SJCRH30 (cell line): Measurements from ENCODE around the gene PNO1. TPM values are rescaled to one million over a fixed set of nuclear protein-coding genes. Genes with fewer than 3 reads are reported as not detected.
A peak's percentile ranks its signal among the peaks of the same experiment; 100 is the strongest.

ENCODE experiments used
- DNase-seq, 2 experiments: peaks; one replicate each; pipeline ENCODE4 v3.0.0-alpha.2; 2015 to 2020
- H3K27ac ChIP-seq: fragments of 250-450 bp; sonication (Bioruptor Pico); 2 replicates; pipeline ENCODE4 v1.5.1; 2020; ENCODE audit warnings: mild to moderate bottlenecking, moderate library complexity
- H3K27me3 ChIP-seq: fragments of 250-450 bp; sonication (Bioruptor Pico); 2 replicates; pipeline ENCODE4 v1.5.1; 2020; ENCODE audit warnings: mild to moderate bottlenecking, moderate library complexity
- H3K36me3 ChIP-seq: fragments of 250-450 bp; sonication (Bioruptor Pico); 2 replicates; pipeline ENCODE4 v1.5.1; 2020; ENCODE audit warnings: mild to moderate bottlenecking, moderate library complexity
- H3K4me1 ChIP-seq: fragments of 250-450 bp; sonication (Bioruptor Pico); 2 replicates; pipeline ENCODE4 v1.5.1; 2020; ENCODE audit warnings: mild to moderate bottlenecking, moderate library complexity
- H3K4me3 ChIP-seq: fragments of 250-450 bp; sonication (Bioruptor Pico); 2 replicates; pipeline ENCODE4 v1.5.1; 2020; ENCODE audit warnings: mild to moderate bottlenecking, moderate library complexity
- H3K9me3 ChIP-seq: fragments of 250-450 bp; sonication (Bioruptor Pico); replicated peaks from 2 replicates; pipeline ENCODE4 v1.5.1; 2020; ENCODE audit warnings: mild to moderate bottlenecking, moderate library complexity
- total RNA-seq: library from RNA; depleted of rRNA; stranded (reverse); fragments of >200 nt; shearing (Covaris generic); gene quantifications from 2 replicates; pipeline ENCODE4 v1.2.3, GENCODE V29; 2014

PNO1 gene
- total RNA-seq, 1 experiment from 2014 or later = 50.3 TPM

DNA sequence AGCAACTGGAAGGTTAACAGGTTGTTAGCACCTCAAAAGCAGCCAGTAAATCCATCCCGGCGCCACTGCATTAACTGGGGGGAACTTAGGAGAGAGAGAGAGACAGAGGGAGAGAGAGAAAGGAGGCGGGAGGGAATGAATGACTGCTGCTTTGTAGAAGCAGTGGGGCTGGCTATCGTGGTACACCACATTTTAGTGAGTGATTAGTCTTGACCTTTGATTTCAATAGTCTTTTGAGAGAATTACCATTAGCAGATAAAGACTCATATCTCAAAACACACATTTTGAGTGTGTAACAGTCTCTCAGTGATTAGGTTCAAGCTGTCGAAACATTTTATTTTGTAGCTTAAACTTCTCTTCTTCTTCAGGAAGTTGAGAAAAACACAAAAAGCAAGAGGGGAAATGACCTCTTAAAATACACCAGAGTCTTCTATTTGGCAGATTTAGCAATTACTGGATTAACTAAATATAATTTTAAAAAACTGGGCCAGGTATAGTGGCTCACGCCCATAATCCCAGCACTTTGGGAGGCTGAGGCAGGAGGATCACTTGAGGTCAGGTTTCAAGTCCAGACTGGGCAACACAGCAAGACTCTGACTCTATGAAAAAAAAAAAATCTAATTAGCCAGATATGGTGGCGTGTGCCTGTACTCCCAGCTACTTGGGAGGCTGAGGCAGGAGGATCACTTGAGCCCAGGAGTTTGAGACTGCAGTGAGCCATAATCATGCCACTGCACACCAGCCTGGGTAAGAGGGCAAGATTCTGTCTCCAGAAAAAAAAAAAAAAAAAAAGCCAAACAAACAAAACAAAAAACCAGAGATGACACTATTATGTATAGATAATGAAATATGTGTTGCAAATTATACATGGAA is 22.0 kb upstream of the PNO1 start:
- Histone ChIP-seq H3K9me3 (no peaks in the 10 kb centered on the region), H3K27ac (no peak overlapping the region), H3K36me3 (peaks cover 7% of the 10 kb centered on the region; the same call in 1 of the 2 replicates), H3K27me3 (no peaks in the 10 kb centered on the region), H3K4me1 (no peaks in the 10 kb centered on the region), H3K4me3 (no peak overlapping the region)
- DNase-seq = no peak

DNA sequence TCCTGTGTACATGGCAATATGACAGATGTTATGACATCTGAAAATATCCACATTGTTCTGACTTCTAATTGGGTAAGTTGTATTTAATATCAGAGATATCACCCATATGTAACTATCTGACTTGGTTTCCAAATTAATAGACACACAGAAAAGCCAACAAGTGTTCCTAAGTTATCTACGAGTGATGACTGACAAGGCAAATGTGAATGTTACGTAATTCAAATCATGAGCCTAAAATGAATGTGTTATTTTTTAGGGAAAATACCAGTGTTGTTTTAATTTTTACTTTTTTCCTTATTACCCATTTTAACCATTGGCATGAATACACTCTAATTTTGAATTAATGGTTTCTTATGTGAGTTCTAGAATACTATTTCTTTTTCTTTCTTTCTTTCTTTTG is 15.8 kb upstream of the PNO1 start:
- no peaks in the 10 kb centered on the region for H3K27me3 ChIP-seq
- H3K9me3 ChIP-seq = no peaks in the 10 kb centered on the region
- no peaks in the 10 kb centered on the region for H3K4me1 ChIP-seq
- peaks cover 2% of the 10 kb centered on the region; the same call in 1 of the 2 replicates for H3K36me3 ChIP-seq
- DNase-seq = no peak
- H3K4me3 ChIP-seq = no peak overlapping the region
- H3K27ac ChIP-seq = no peak overlapping the region

DNA sequence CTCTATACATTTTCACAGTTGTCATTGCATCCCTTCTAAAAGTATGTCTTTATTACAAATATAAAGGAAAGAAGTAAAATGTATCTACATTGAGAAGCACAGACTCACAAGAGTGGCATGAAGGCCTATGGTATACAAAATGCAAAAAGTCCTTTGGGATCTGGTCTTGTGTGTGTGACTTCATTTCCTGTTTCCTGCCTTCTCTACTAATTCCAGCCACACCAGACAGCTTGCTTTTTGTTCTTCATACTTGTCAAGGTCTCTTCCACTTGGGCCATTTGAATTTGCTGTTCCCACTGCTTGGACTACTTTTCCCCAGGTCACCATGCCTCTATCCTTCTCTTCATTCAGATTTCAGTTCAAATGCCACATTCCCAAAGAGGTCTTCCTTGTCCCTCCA is 6.7 kb upstream of the PNO1 start:
- no peaks in the 10 kb centered on the region for H3K4me1 ChIP-seq
- no peak overlapping the region for H3K4me3 ChIP-seq
- H3K36me3 ChIP-seq = no peaks in the 10 kb centered on the region
- no peaks in the 10 kb centered on the region for H3K9me3 ChIP-seq
- no peaks in the 10 kb centered on the region for H3K27me3 ChIP-seq
- no peak overlapping the region for H3K27ac ChIP-seq
- no peak for DNase-seq

GRCh38 chr2:68152681-68153347 is 4.9 kb upstream of the PNO1 start:
- Histone ChIP-seq H3K27me3 (no peaks in the 10 kb centered on the region), H3K36me3 (no peaks in the 10 kb centered on the region), H3K4me1 (no peaks in the 10 kb centered on the region), H3K27ac (no peak overlapping the region), H3K4me3 (no peak overlapping the region), H3K9me3 (no peaks in the 10 kb centered on the region)
- no peak for DNase-seq

DNA sequence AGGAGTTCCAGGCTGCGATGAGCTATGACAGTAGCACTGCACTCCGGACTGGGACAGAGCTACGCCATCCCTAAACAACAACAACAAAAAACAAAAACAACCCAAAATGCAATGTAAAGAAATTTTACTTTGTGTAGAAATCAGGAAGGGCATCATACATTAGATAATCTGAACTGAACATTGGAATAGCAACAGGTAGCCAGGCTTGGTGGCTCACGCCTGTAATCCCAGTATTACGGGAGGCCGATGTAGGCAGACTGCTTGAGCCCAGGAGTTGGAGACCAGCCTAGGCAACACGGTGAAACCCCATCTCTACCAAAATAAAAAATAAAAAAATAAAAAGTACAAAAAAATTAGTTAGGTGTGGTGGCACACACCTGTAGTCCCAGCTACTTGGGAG is 2.1 kb upstream of the PNO1 start:
- Histone ChIP-seq H3K4me3 (no peak overlapping the region), H3K27me3 (no peaks in the 10 kb centered on the region), H3K9me3 (no peaks in the 10 kb centered on the region), H3K4me1 (no peaks in the 10 kb centered on the region), H3K27ac (no peak overlapping the region), H3K36me3 (peaks cover 10% of the 10 kb centered on the region)
- DNase-seq = no peak

- H3K36me3 ChIP-seq = peaks cover 18% of the 10 kb centered on the region
- no peaks in the 10 kb centered on the region for H3K9me3 ChIP-seq
- H3K4me3 ChIP-seq = peak overlapping the region; percentile 82
- H3K27ac ChIP-seq = peak overlapping the region; percentile 98; the same call in 1 of the 2 replicates
- H3K27me3 ChIP-seq = no peaks in the 10 kb centered on the region
- H3K4me1 ChIP-seq = no peaks in the 10 kb centered on the region
- DNase-seq = no peak
Measured at GRCh38 chr2:68156419-68156818, 1.3 kb upstream of the PNO1 start.

- H3K9me3 ChIP-seq = no peaks in the 10 kb centered on the region
- H3K4me3 ChIP-seq = peak overlapping the region; percentile 82
- peaks cover 22% of the 10 kb centered on the region for H3K36me3 ChIP-seq
- no peaks in the 10 kb centered on the region for H3K4me1 ChIP-seq
- no peaks in the 10 kb centered on the region for H3K27me3 ChIP-seq
- H3K27ac ChIP-seq = peak overlapping the region; percentile 98
- DNase-seq = peak in 1 of 2 experiments; percentile 42
Measured at GRCh38 chr2:68157002-68157401, 686 bp upstream of the PNO1 start.

GRCh38 chr2:68158134-68158447 is 403 bp downstream of the PNO1 start:
- Histone ChIP-seq H3K27ac (peak overlapping the region; percentile 98), H3K9me3 (no peaks in the 10 kb centered on the region), H3K36me3 (peaks cover 33% of the 10 kb centered on the region), H3K27me3 (no peaks in the 10 kb centered on the region), H3K4me1 (no peaks in the 10 kb centered on the region), H3K4me3 (peak overlapping the region; percentile 82)
- no peak for DNase-seq

DNA sequence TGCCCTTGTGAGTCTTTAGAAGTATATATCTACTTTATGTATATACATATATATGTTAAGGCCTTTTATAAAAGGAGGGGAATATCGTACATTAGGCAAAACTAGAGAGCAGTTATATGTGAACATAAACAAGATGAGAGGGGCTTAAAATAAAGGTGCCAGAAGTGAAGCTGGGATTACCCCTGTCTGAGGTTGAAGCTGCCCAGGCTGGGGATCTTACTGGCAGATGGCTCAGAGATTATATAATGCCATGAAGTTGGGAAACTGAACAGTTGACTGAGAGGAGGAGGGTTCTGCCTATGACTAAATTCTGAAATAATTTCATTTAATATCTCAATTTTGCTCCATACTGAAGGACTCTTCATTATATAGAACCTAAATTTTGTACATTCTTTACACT is 6.0 kb downstream of the PNO1 start:
- H3K4me3 ChIP-seq = no peak overlapping the region
- H3K27ac ChIP-seq = no peak overlapping the region
- H3K9me3 ChIP-seq = no peaks in the 10 kb centered on the region
- no peak for DNase-seq
- no peaks in the 10 kb centered on the region for H3K4me1 ChIP-seq
- H3K27me3 ChIP-seq = no peaks in the 10 kb centered on the region
- H3K36me3 ChIP-seq = peaks cover 69% of the 10 kb centered on the region

DNA sequence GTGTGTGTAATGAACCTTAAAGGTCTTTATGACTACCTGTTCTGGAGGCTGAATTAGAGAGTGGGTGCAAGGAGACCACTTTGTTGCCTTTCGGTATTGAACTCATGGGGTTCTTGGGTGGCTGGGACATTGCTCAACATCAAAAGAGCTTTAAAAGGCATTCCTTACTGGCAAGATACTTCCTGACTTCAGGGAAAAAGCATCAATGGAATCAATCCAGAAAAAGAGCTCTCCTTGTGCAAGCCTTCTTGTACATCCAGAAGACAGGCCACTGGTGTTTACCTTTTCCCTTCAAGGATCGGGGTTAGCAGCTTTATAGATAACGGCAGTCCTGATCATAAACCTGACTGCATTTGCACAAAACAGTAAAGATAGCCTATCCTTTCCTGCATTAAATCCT is 9.5 kb downstream of the PNO1 start:
- Histone ChIP-seq H3K4me3 (no peak overlapping the region), H3K27me3 (no peaks in the 10 kb centered on the region), H3K36me3 (peaks cover 69% of the 10 kb centered on the region), H3K27ac (no peak overlapping the region), H3K4me1 (no peaks in the 10 kb centered on the region), H3K9me3 (no peaks in the 10 kb centered on the region)
- no peak for DNase-seq

DNA sequence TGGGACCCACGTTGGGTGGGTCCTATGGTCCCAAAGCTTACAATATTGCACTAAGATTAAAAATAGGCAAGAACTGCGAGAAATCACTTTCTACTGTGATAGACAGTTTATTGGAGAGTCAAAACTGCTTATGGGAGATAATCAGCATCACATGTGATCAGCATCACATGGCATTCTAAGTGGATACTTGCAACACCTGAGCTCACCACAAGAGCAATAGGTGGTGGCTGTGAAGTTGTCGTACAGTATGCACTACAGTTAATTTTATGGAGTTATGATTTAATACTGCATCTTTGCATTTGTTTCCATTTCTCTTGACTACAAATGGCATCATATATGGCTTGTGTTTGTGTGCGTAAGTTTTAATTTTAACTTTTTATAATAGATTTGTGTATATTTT is 11.6 kb downstream of the PNO1 start:
- H3K36me3 ChIP-seq = peaks cover 58% of the 10 kb centered on the region
- no peaks in the 10 kb centered on the region for H3K4me1 ChIP-seq
- no peak overlapping the region for H3K4me3 ChIP-seq
- no peak for DNase-seq
- H3K27me3 ChIP-seq = no peaks in the 10 kb centered on the region
- H3K27ac ChIP-seq = no peak overlapping the region
- no peaks in the 10 kb centered on the region for H3K9me3 ChIP-seq

- Histone ChIP-seq H3K27ac (no peak overlapping the region), H3K36me3 (peaks cover 63% of the 10 kb centered on the region), H3K9me3 (no peaks in the 10 kb centered on the region), H3K4me3 (no peak overlapping the region), H3K27me3 (no peaks in the 10 kb centered on the region), H3K4me1 (no peaks in the 10 kb centered on the region)
- DNase-seq = no peak
Measured at GRCh38 chr2:68171146-68171545, 13.5 kb downstream of the PNO1 start.

GRCh38 chr2:68171684-68172083 is 14.0 kb downstream of the PNO1 start:
- no peaks in the 10 kb centered on the region for H3K4me1 ChIP-seq
- H3K27me3 ChIP-seq = no peaks in the 10 kb centered on the region
- no peaks in the 10 kb centered on the region for H3K9me3 ChIP-seq
- H3K4me3 ChIP-seq = no peak overlapping the region
- no peak for DNase-seq
- H3K36me3 ChIP-seq = peaks cover 66% of the 10 kb centered on the region
- H3K27ac ChIP-seq = no peak overlapping the region

DNA sequence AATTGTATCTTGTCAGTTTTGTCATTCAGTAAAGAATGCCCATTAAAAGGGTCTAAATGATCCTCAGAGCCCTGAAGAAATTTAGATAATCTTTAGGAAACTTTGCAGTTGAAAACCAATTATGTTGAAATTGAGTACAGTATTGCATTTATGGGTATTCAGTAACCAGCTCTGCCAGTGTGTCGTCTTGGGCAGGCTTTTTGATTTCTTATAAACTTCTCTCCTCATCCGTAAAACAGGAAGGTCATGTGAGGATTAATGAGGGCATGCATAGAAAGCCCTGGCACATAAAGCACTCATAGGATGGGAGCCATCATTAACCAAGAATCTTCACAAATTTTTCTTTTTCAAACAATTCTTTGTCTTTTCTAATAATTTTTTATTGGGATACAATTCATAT is 14.8 kb downstream of the PNO1 start:
- Histone ChIP-seq H3K36me3 (peaks cover 68% of the 10 kb centered on the region), H3K27me3 (no peaks in the 10 kb centered on the region)

GRCh38 chr2:68172990-68173700 is 15.5 kb downstream of the PNO1 start:
- H3K4me1 ChIP-seq = no peaks in the 10 kb centered on the region
- H3K9me3 ChIP-seq = no peaks in the 10 kb centered on the region
- DNase-seq = no peak
- H3K4me3 ChIP-seq = no peak overlapping the region
- H3K27me3 ChIP-seq = no peaks in the 10 kb centered on the region
- peaks cover 69% of the 10 kb centered on the region for H3K36me3 ChIP-seq
- no peak overlapping the region for H3K27ac ChIP-seq

More for the DNA sequence above, 14.8 kb downstream of the PNO1 start:
- no peaks in the 10 kb centered on the region for H3K4me1 ChIP-seq
- no peak overlapping the region for H3K27ac ChIP-seq
- no peak for DNase-seq
- no peaks in the 10 kb centered on the region for H3K9me3 ChIP-seq
- H3K4me3 ChIP-seq = no peak overlapping the region
